H1 (cell line): ENCODE data around the gene LCN15. TPM values are rescaled to one million over a fixed set of nuclear protein-coding genes. Genes with fewer than 3 reads are reported as not detected.

Source experiments
- CTCF ChIA-PET: fragments of 300-600 bp; sonication (Branson Sonifier 250); formaldehyde crosslinking; loops from one replicate; lab custom pipeline; 2021; ENCODE audit not compliant: partially characterized antibody; lab: Charles Lee
- POLR2A ChIA-PET: fragments of 300-600 bp; sonication (Branson Sonifier 250); formaldehyde crosslinking; loops from one replicate; lab custom pipeline; 2021; ENCODE audit warnings: inconsistent platforms; ENCODE audit not compliant: partially characterized antibody; lab: Charles Lee
- DNase-seq, 2 experiments: peaks; one replicate each; pipeline versions ENCODE4 v3.0.0 to v3.0.0-alpha.2; 2010 to 2022; ENCODE audit warnings: low spot score in 2 of 2, low read depth in 1 of 2, mixed read lengths in 1 of 2
- FAIRE-seq: peaks from 2 replicates; lab custom pipeline; 2011; peaks lifted over from hg19 to GRCh38; lab: Jason Lieb, UNC
- H2AFZ ChIP-seq: 2 replicates; pipeline ENCODE4 v1.8.1; 2012; ENCODE audit warnings: low read length, inconsistent platforms
- H2AK5ac ChIP-seq: 2 replicates; pipeline ENCODE4 v1.6.1; 2013; ENCODE audit warnings: low read depth, low read length
- H2BK120ac ChIP-seq: replicated peaks from 2 replicates; pipeline ENCODE3; 2013; ENCODE audit warnings: low read depth, low read length, inconsistent platforms
- H2BK12ac ChIP-seq: 2 replicates; pipeline ENCODE4 v1.6.1; 2013; ENCODE audit warnings: low read depth, low read length
- H2BK15ac ChIP-seq: 2 replicates; pipeline ENCODE4 v1.6.1; 2013; ENCODE audit warnings: low read length
- H2BK20ac ChIP-seq: 2 replicates; pipeline ENCODE4 v1.6.1; 2013; ENCODE audit warnings: low read length
- H2BK5ac ChIP-seq: 2 replicates; pipeline ENCODE4 v1.6.1; 2013; ENCODE audit warnings: low read depth, low read length
- H3K14ac ChIP-seq: 2 replicates; pipeline ENCODE4 v1.6.1; 2013; ENCODE audit warnings: inconsistent platforms; ENCODE audit not compliant: insufficient read length
- H3K18ac ChIP-seq: 2 replicates; pipeline ENCODE4 v1.6.1; 2013; ENCODE audit warnings: low read length; ENCODE audit errors: extremely low read depth
- H3K23ac ChIP-seq: 2 replicates; pipeline ENCODE4 v1.6.1; 2013; ENCODE audit warnings: inconsistent platforms; ENCODE audit not compliant: insufficient read length
- H3K23me2 ChIP-seq: 2 replicates; pipeline ENCODE4 v1.6.1; 2013; ENCODE audit warnings: low read depth, low read length
- H3K27ac ChIP-seq: 2 replicates; pipeline ENCODE4 v1.6.1; 2011; ENCODE audit warnings: low read depth, low read length, inconsistent platforms
- H3K27me3 ChIP-seq, 4 experiments: replicated peaks in 1 of 4; 1 replicate in 1 of 4; 2 replicates in 3 of 4; pipeline versions ENCODE4 v1.6.1 to v1.8.1; 2011 to 2013; ENCODE audit warnings: low read length in 3 of 4, mild to moderate bottlenecking in 3 of 4, inconsistent platforms in 2 of 4, mixed read lengths in 2 of 4, moderate library complexity in 1 of 4; ENCODE audit not compliant: control insufficient read depth in 3 of 4, insufficient read depth in 3 of 4; ENCODE audit errors: extremely low read depth in 1 of 4
- H3K36me3 ChIP-seq, 4 experiments: 2 replicates each; pipeline versions ENCODE4 v1.6.1 to v1.8.1; 2011 to 2013; ENCODE audit warnings: mild to moderate bottlenecking in 4 of 4, low read length in 3 of 4, moderate library complexity in 2 of 4, control low read depth in 1 of 4, inconsistent platforms in 1 of 4; ENCODE audit not compliant: insufficient read depth in 4 of 4, control insufficient read depth in 2 of 4
- H3K4ac ChIP-seq: replicated peaks from 2 replicates; pipeline ENCODE3; 2013; ENCODE audit warnings: low read length, low read depth, mixed read lengths, inconsistent platforms; ENCODE audit not compliant: insufficient read length
- H3K4me1 ChIP-seq, 4 experiments: replicated peaks in 1 of 4; 1 replicate in 1 of 4; 2 replicates in 3 of 4; pipeline versions ENCODE4 v1.6.1 to v1.8.1; 2011 to 2013; ENCODE audit warnings: low read length in 3 of 4, inconsistent platforms in 2 of 4, mixed read lengths in 1 of 4; ENCODE audit not compliant: insufficient read depth in 4 of 4, control insufficient read depth in 3 of 4
- H3K4me2 ChIP-seq, 2 experiments: 2 replicates each; pipeline versions ENCODE4 v1.6.1 to v1.8.1; 2011 to 2013; ENCODE audit warnings: low read depth in 2 of 2, low read length in 2 of 2, control low read depth in 1 of 2, inconsistent platforms in 1 of 2, mild to moderate bottlenecking in 1 of 2; ENCODE audit not compliant: insufficient read depth in 1 of 2
- H3K4me3 ChIP-seq, 4 experiments: fragments of 200-600, 300-600 bp in 1 of 4; sonication (generic), shearing (Covaris generic), sonication (Bioruptor Twin) in 1 of 4; 2 replicates each; pipeline versions ENCODE4 v1.5.1 to v1.8.1; 2011 to 2016; ENCODE audit warnings: low read length in 4 of 4, low read depth in 3 of 4, control low read depth in 2 of 4, inconsistent platforms in 2 of 4, mild to moderate bottlenecking in 2 of 4, mixed read lengths in 1 of 4, moderate library complexity in 1 of 4; ENCODE audit not compliant: insufficient read depth in 2 of 4; ENCODE audit errors: extremely low read depth in 1 of 4
- H3K56ac ChIP-seq: replicated peaks from 2 replicates; pipeline ENCODE3; 2013; ENCODE audit warnings: low read depth, mild to moderate bottlenecking, mixed read lengths, low read length, inconsistent platforms; ENCODE audit not compliant: insufficient read length
- H3K79me1 ChIP-seq: 2 replicates; pipeline ENCODE4 v1.6.1; 2013; ENCODE audit warnings: low read depth, low read length, control low read depth
- H3K79me2 ChIP-seq, 2 experiments: 2 replicates each; pipeline versions ENCODE4 v1.6.1 to v1.8.1; 2012 to 2013; ENCODE audit warnings: low read length in 2 of 2, mild to moderate bottlenecking in 2 of 2, inconsistent platforms in 1 of 2; ENCODE audit not compliant: insufficient read depth in 2 of 2, control insufficient read depth in 1 of 2
- H3K9ac ChIP-seq, 4 experiments: replicated peaks in 1 of 4; 1 replicate in 1 of 4; 2 replicates in 3 of 4; pipeline versions ENCODE4 v1.6.1 to v1.8.1; 2011 to 2013; ENCODE audit warnings: low read depth in 3 of 4, low read length in 3 of 4, control low read depth in 2 of 4, mild to moderate bottlenecking in 2 of 4, moderate library complexity in 2 of 4, inconsistent platforms in 1 of 4; ENCODE audit errors: extremely low read depth in 1 of 4
- H3K9me3 ChIP-seq, 2 experiments: 2 replicates each; pipeline versions ENCODE4 v1.6.1 to v1.8.1; 2012 to 2013; ENCODE audit warnings: mild to moderate bottlenecking in 2 of 2, moderate library complexity in 2 of 2, control low read depth in 1 of 2, inconsistent platforms in 1 of 2, low read depth in 1 of 2, low read length in 1 of 2, mixed read lengths in 1 of 2; ENCODE audit not compliant: insufficient read depth in 2 of 2
- H4K20me1 ChIP-seq, 2 experiments: replicated peaks in 1 of 2; 2 replicates each; pipeline versions ENCODE3 to v1.8.1; 2011 to 2013; ENCODE audit warnings: inconsistent platforms in 2 of 2, low read length in 2 of 2, mild to moderate bottlenecking in 1 of 2; ENCODE audit not compliant: insufficient read depth in 2 of 2, control insufficient read depth in 1 of 2
- H4K5ac ChIP-seq: 2 replicates; pipeline ENCODE4 v1.6.1; 2013; ENCODE audit warnings: low read length, low read depth, mixed read lengths, inconsistent platforms; ENCODE audit not compliant: insufficient read length
- H4K8ac ChIP-seq: 2 replicates; pipeline ENCODE4 v1.8.0; 2013; ENCODE audit warnings: mild to moderate bottlenecking, moderate library complexity, low read length, inconsistent platforms; ENCODE audit not compliant: insufficient read depth; ENCODE audit errors: extremely low read depth
- H4K91ac ChIP-seq: replicated peaks from 2 replicates; pipeline ENCODE3; 2013; ENCODE audit warnings: low read length, mixed read lengths, inconsistent platforms; ENCODE audit not compliant: insufficient read length
- ASH2L ChIP-seq: fragments of 200-600, 300-600 bp; sonication (generic); IDR thresholded peaks from one replicate; pipeline ENCODE4 v1.7.1; 2017; ENCODE audit warnings: low read length
- CBX8 ChIP-seq: fragments of 300-800, 300-1000 bp; sonication (generic); IDR thresholded peaks from 2 replicates; pipeline ENCODE4 v1.7.1; 2016; ENCODE audit warnings: low read depth, low read length, borderline replicate concordance
- CHD1 ChIP-seq: IDR thresholded peaks from 2 replicates; pipeline ENCODE4 v1.6.1; 2012; ENCODE audit warnings: low read depth, low read length, improper control_type of control experiment
- EZH2 ChIP-seq: fragments of 200-600 bp; sonication (generic); IDR thresholded peaks from 2 replicates; pipeline ENCODE4 v1.7.1; 2012; ENCODE audit warnings: low read depth, mild to moderate bottlenecking, moderate library complexity, low read length, inconsistent platforms; ENCODE audit not compliant: severe bottlenecking
- FOSL1 ChIP-seq: IDR thresholded peaks from 2 replicates; pipeline ENCODE4 v1.6.1; 2011; ENCODE audit warnings: mild to moderate bottlenecking, low read depth, low read length, moderate library complexity; ENCODE audit not compliant: insufficient read depth
- PHF8 ChIP-seq: fragments of 200-600 bp; sonication (generic); conservative IDR thresholded peaks from 2 replicates; pipeline ENCODE4 v1.7.1; 2012; ENCODE audit warnings: low read depth, mild to moderate bottlenecking, inconsistent platforms, low read length, moderate library complexity
- RAD21 ChIP-seq, 2 experiments: IDR thresholded peaks in 1 of 2; conservative IDR thresholded peaks in 1 of 2; 2 replicates each; pipeline ENCODE4 v1.6.1; 2011; ENCODE audit warnings: low read depth in 2 of 2, low read length in 2 of 2, improper control_type of control experiment in 1 of 2, inconsistent platforms in 1 of 2, mild to moderate bottlenecking in 1 of 2, moderate library complexity in 1 of 2
- SIN3A ChIP-seq, 2 experiments: IDR thresholded peaks in 1 of 2; conservative IDR thresholded peaks in 1 of 2; 2 replicates each; pipeline ENCODE4 v1.6.1; 2011 to 2012; ENCODE audit warnings: low read length in 2 of 2, improper control_type of control experiment in 1 of 2, low read depth in 1 of 2, mild to moderate bottlenecking in 1 of 2
- SRF ChIP-seq: IDR thresholded peaks from 2 replicates; pipeline ENCODE4 v1.6.1; 2011; ENCODE audit warnings: mild to moderate bottlenecking, low read depth, low read length, moderate library complexity
- SUZ12 ChIP-seq: fragments of 200-600 bp; sonication (generic); IDR thresholded peaks from 2 replicates; pipeline ENCODE4 v1.6.1; 2012; ENCODE audit warnings: mild to moderate bottlenecking, inconsistent platforms, low read length, moderate library complexity, mixed read lengths
- TEAD4 ChIP-seq: IDR thresholded peaks from 2 replicates; pipeline ENCODE4 v1.6.1; 2012; ENCODE audit warnings: low read depth, low read length, inconsistent platforms, mixed read lengths
- YY1 ChIP-seq: IDR thresholded peaks from 2 replicates; pipeline ENCODE4 v1.6.1; 2011; ENCODE audit warnings: low read depth, mild to moderate bottlenecking, low read length
- WGBS, 2 experiments: shearing (Covaris generic) in 1 of 2; methylation state at CpG; one replicate each; pipeline versions ENCODE4 v1.1.6 to v1.1.7; 2013 to 2015; ENCODE audit warnings: low lambda C conversion rate in 2 of 2, mixed read lengths in 2 of 2, inconsistent platforms in 1 of 2, low coverage in 1 of 2, missing lambda C conversion rate in 1 of 2; ENCODE audit not compliant: insufficient replicate concordance in 2 of 2, insufficient coverage in 1 of 2, insufficient read length in 1 of 2; ENCODE audit errors: extremely low coverage in 1 of 2, missing lambda C conversion rate in 1 of 2; 5-methylcytosine and 5-hydroxymethylcytosine counted together
- polyA plus RNA-seq, 7 experiments: library from polyadenylated mRNA; depleted of rRNA in 3 of 7; stranded (reverse) in 5 of 7; unstranded in 2 of 7; fragments of >200 nt in 5 of 7; fragments of 200-250 nt in 2 of 7; gene quantifications; 1 replicate in 5 of 7; 2 replicates in 1 of 7; 4 replicates in 1 of 7; pipeline versions ENCODE4 v1.2.1 to v1.2.3, GENCODE V29; 2011 to 2013; ENCODE audit warnings: missing spikeins in 2 of 7, mixed read lengths in 2 of 7
- total RNA-seq: library from RNA; stranded (reverse); fragmentation: NEBNext Ultra II Directional; extraction: Animal tissue kit (Norgen Biotek cat#: 25700); gene quantifications from 2 replicates; pipeline ENCODE4 v1.2.1, GENCODE V29; 2021

The LCN15 gene
- total and polyA plus RNA-seq, 2 of the 8 experiments (the other 6 are each of a cell fraction or from before 2014, with no cell fraction given): 0.08 to 0.47 TPM

- DNase-seq (no peak), FAIRE-seq (no peak)
- H3K4me2 ChIP-seq: no peak overlapping the region
- H2BK120ac ChIP-seq: no peak overlapping the region
- H3K23ac ChIP-seq: no peak overlapping the region
- no peaks in the 10 kb centered on the region; a peak in 1 of 7 replicates for H3K4me1 ChIP-seq
- H4K5ac ChIP-seq: no peak overlapping the region
- H3K79me1 ChIP-seq: peaks cover 2% of the 10 kb centered on the region; the same call in 1 of the 2 replicates
- no peak overlapping the region for H2BK12ac ChIP-seq
- peaks cover 0 to 4% of the 10 kb centered on the region in 2 experiments; a peak in 1 of 4 replicates for H3K79me2 ChIP-seq
- H3K9ac ChIP-seq: no peak overlapping the region
- 91% methylated on average over 12 of the region's 12 CpGs; no CpG with 5 or more reads in 1 of the 2 experiments for WGBS, 2 experiments
- H2AK5ac ChIP-seq: no peak overlapping the region
- H3K9me3 ChIP-seq: no peaks in the 10 kb centered on the region; a peak in 1 of 4 replicates
- H4K20me1 ChIP-seq: no peaks in the 10 kb centered on the region
- H2BK5ac ChIP-seq: no peak overlapping the region
- no peak overlapping the region for H3K18ac ChIP-seq
- no peak overlapping the region; the same call in 1 of the 2 replicates for H4K8ac ChIP-seq
- no peak overlapping the region for H4K91ac ChIP-seq
- no peaks in the 10 kb centered on the region for H3K23me2 ChIP-seq
- no peaks in the 10 kb centered on the region; a peak in 1 of 7 replicates for H3K27me3 ChIP-seq
- H3K56ac ChIP-seq: no peak overlapping the region
- H3K27ac ChIP-seq: no peak overlapping the region
- CTCF ChIA-PET: interaction anchor here (0.7 kb wide), 1 partner anchor 361 kb away, joined by 3 read pairs; no protein-coding TSS in a partner anchor
- POLR2A ChIA-PET: interaction anchor here (3.3 to 14.1 kb wide), 3 partner anchors 8 to 18 kb away, joined by 24 to 223 read pairs (median 137); partner anchors contain the start of genes DIPK1B, LCN10 and LCN6
- H3K4ac ChIP-seq: no peak overlapping the region
- H3K14ac ChIP-seq: no peak overlapping the region
- no peak overlapping the region for H2AFZ ChIP-seq
- no peaks in the 10 kb centered on the region for H3K36me3 ChIP-seq
- H2BK15ac ChIP-seq: no peak overlapping the region
- H2BK20ac ChIP-seq: no peak overlapping the region
- no peak overlapping the region for H3K4me3 ChIP-seq
- TF ChIP-seq PHF8 (no peak), SIN3A (conservative IDR thresholded peaks at IDR 0.05 in 1 of 2, IDR thresholded peaks at IDR 0.05 in 1 of 2; ENCODE audit: low read depth in 1 of 2, low read length in 2 of 2) (no peak), ASH2L (no peak), EZH2 (no peak), CBX8 (no peak), FOSL1 (no peak), SUZ12 (no peak), SRF (no peak), YY1 (no peak), CHD1 (no peak), TEAD4 (no peak), RAD21 (IDR thresholded peaks at IDR 0.05 in 1 of 2, conservative IDR thresholded peaks at IDR 0.05 in 1 of 2; ENCODE audit: low read depth in 2 of 2, low read length in 2 of 2) (no peak)
Observed at GRCh38 chr9:136734837-136735496, 29.4 kb downstream of the LCN15 start.
